ENCODE measurements around the gene SLC25A10. TPM values are rescaled to one million over a fixed set of nuclear protein-coding genes. Genes with fewer than 3 reads are reported as not detected.

Gene SLC25A10
- total and polyA plus RNA-seq, 12 donors = 3.5 to 36.1 (median 20.5) TPM

- H3K27ac ChIP-seq = no peak overlapping the region
- no peaks in the 10 kb centered on the region for H3K27me3 ChIP-seq
- intact Hi-C loops (cut with DNase I) = no loop called here
- DNase-seq = no peak
- H3K4me1 ChIP-seq (replicated peaks in 1 of 2) = no peaks in the 10 kb centered on the region
- WGBS, 4 donors = 60 to 79% (median 69%) methylated on average over 4 to 26 of the region's 26 CpGs
- no peaks in the 10 kb centered on the region for H3K36me3 ChIP-seq (replicated peaks in 1 of 2)
- no peaks in the 10 kb centered on the region for H3K9me3 ChIP-seq (replicated peaks in 1 of 3)
- H3K4me3 ChIP-seq = no peak overlapping the region
- TF ChIP-seq POLR2A (IDR thresholded peaks at IDR 0.05) (no peak), CTCF (IDR thresholded peaks at IDR 0.05) (no peak)
These were observed 29.7 kb downstream of the SLC25A10 start for GRCh38 chr17:81741594-81742452.

Small RNA genes lying within 50 kb of the gene (microRNA-seq; reads per million reads assigned to microRNA genes)
- 0.45 to 2.0 (median 1.1) reads per million in 3 donors for gene MIR6786

Small RNA genes lying within 50 kb of the gene (small RNA-seq; reads per million reads assigned to genes)
- 0.12 to 0.33 reads per million in 2 donors for gene MIR6786

Other genes with a start within 250 kb of the SLC25A10 start
- 1,000 to 10,000 TPM in 8 of 9 donors, 100 to 1,000 TPM in 1; 842 to 6,446 (median 2,440) TPM for gene ACTG1, start 199.5 kb upstream of the SLC25A10 start, total RNA-seq
- 1,000 to 10,000 TPM in 2 of 3 donors, 100 to 1,000 TPM in 1; 828 to 1,140 (median 1,059) TPM for gene ACTG1, start 199.5 kb upstream of the SLC25A10 start, polyA plus RNA-seq
- 1 to 10 TPM in 4 of 9 donors, under 1 TPM in 5; 0.22 to 1.9 (median 0.72) TPM for gene FSCN2, start 183.9 kb upstream of the SLC25A10 start, total RNA-seq
- 1 to 10 TPM in 1 of 3 donors, under 1 TPM in 1, not detected in 1; 0.51 to 1.7 TPM for gene FSCN2, start 183.9 kb upstream of the SLC25A10 start, polyA plus RNA-seq
- gene FAAP100, start 159.9 kb upstream of the SLC25A10 start, total RNA-seq = 10 to 100 TPM in 8 of 9 donors, 1 to 10 TPM in 1; 8.5 to 35.1 (median 29.4) TPM
- 10 to 100 TPM in 2 of 3 donors, 1 to 10 TPM in 1; 2.5 to 89.0 (median 41.0) TPM for gene FAAP100, start 159.9 kb upstream of the SLC25A10 start, polyA plus RNA-seq
- gene NPLOC4, start 75.2 kb upstream of the SLC25A10 start, total RNA-seq = 100 to 1,000 TPM in 3 of 9 donors, 10 to 100 TPM in 6; 62.3 to 140 (median 80.9) TPM
- gene NPLOC4, start 75.2 kb upstream of the SLC25A10 start, polyA plus RNA-seq = 100 to 1,000 TPM in 1 of 3 donors, 10 to 100 TPM in 2; 41.7 to 115 (median 52.5) TPM
- gene TSPAN10, start 75.1 kb upstream of the SLC25A10 start, total RNA-seq = 1 to 10 TPM in 7 of 9 donors, under 1 TPM in 2; 0.18 to 5.9 (median 2.1) TPM
- gene TSPAN10, start 75.1 kb upstream of the SLC25A10 start, polyA plus RNA-seq = 1 to 10 TPM in 2 of 3 donors, under 1 TPM in 1; 0.27 to 3.9 (median 2.2) TPM
- 1 to 10 TPM in 5 of 9 donors, under 1 TPM in 1, not detected in 3; 0.35 to 2.3 (median 1.7) TPM for gene PDE6G, start 55.7 kb upstream of the SLC25A10 start, total RNA-seq
- gene PDE6G, start 55.7 kb upstream of the SLC25A10 start, polyA plus RNA-seq = 1 to 10 TPM; 1.2 to 5.9 (median 2.6) TPM
- 10 to 100 TPM; 30.9 to 67.0 (median 50.2) TPM for gene OXLD1, start 45.7 kb upstream of the SLC25A10 start, total RNA-seq
- 100 to 1,000 TPM in 2 of 3 donors, 1 to 10 TPM in 1; 3.7 to 166 (median 120) TPM for gene OXLD1, start 45.7 kb upstream of the SLC25A10 start, polyA plus RNA-seq
- gene CCDC137, start 45.5 kb upstream of the SLC25A10 start, total RNA-seq = 10 to 100 TPM in 8 of 9 donors, 1 to 10 TPM in 1; 7.5 to 23.5 (median 15.6) TPM
- 10 to 100 TPM; 12.6 to 46.0 (median 15.0) TPM for gene CCDC137, start 45.5 kb upstream of the SLC25A10 start, polyA plus RNA-seq
- 10 to 100 TPM; 22.2 to 40.3 (median 29.9) TPM for gene ARL16, start 28.5 kb upstream of the SLC25A10 start, total RNA-seq
- 100 to 1,000 TPM in 1 of 3 donors, 10 to 100 TPM in 2; 18.5 to 105 (median 79.8) TPM for gene ARL16, start 28.5 kb upstream of the SLC25A10 start, polyA plus RNA-seq
- gene HGS, start 28.3 kb upstream of the SLC25A10 start, total RNA-seq = 100 to 1,000 TPM in 3 of 9 donors, 10 to 100 TPM in 6; 51.7 to 167 (median 95.4) TPM
- gene HGS, start 28.3 kb upstream of the SLC25A10 start, polyA plus RNA-seq = 100 to 1,000 TPM; 130 to 384 (median 300) TPM
- gene MRPL12, start 8.9 kb upstream of the SLC25A10 start, total RNA-seq = 10 to 100 TPM; 24.0 to 98.8 (median 85.2) TPM
- gene MRPL12, start 8.9 kb upstream of the SLC25A10 start, polyA plus RNA-seq = 100 to 1,000 TPM in 2 of 3 donors, 10 to 100 TPM in 1; 60.7 to 159 (median 141) TPM
- gene GCGR, start 91.9 kb downstream of the SLC25A10 start, total RNA-seq = 1 to 10 TPM in 3 of 9 donors, under 1 TPM in 3, not detected in 3; 0.11 to 2.9 (median 1.2) TPM
- 10 to 100 TPM in 1 of 3 donors, 1 to 10 TPM in 1, under 1 TPM in 1; 0.29 to 48.7 (median 4.1) TPM for gene GCGR, start 91.9 kb downstream of the SLC25A10 start, polyA plus RNA-seq
- gene MCRIP1, start 121.0 kb downstream of the SLC25A10 start, total RNA-seq = 100 to 1,000 TPM in 2 of 9 donors, 10 to 100 TPM in 7; 63.5 to 115 (median 82.5) TPM
- gene MCRIP1, start 121.0 kb downstream of the SLC25A10 start, polyA plus RNA-seq = 100 to 1,000 TPM in 2 of 3 donors, 1 to 10 TPM in 1; 5.0 to 248 (median 144) TPM
- under 1 TPM in 3 of 9 donors, not detected in 6; 0.11 to 0.92 (median 0.46) TPM for gene PPP1R27, start 122.8 kb downstream of the SLC25A10 start, total RNA-seq
- 1 to 10 TPM in 2 of 3 donors, under 1 TPM in 1; 0.22 to 3.1 (median 2.6) TPM for gene PPP1R27, start 122.8 kb downstream of the SLC25A10 start, polyA plus RNA-seq
- 1,000 to 10,000 TPM in 5 of 9 donors, 100 to 1,000 TPM in 4; 583 to 2,018 (median 1,095) TPM for gene P4HB, start 148.3 kb downstream of the SLC25A10 start, total RNA-seq
- gene P4HB, start 148.3 kb downstream of the SLC25A10 start, polyA plus RNA-seq = 1,000 to 10,000 TPM in 1 of 3 donors, 100 to 1,000 TPM in 2; 546 to 2,717 (median 747) TPM
- gene ARHGDIA, start 159.1 kb downstream of the SLC25A10 start, total RNA-seq = 100 to 1,000 TPM; 123 to 491 (median 203) TPM
- 100 to 1,000 TPM; 180 to 324 (median 250) TPM for gene ARHGDIA, start 159.1 kb downstream of the SLC25A10 start, polyA plus RNA-seq
- 10 to 100 TPM; 15.2 to 69.3 (median 45.1) TPM for gene ALYREF, start 179.3 kb downstream of the SLC25A10 start, total RNA-seq
- gene ALYREF, start 179.3 kb downstream of the SLC25A10 start, polyA plus RNA-seq = 10 to 100 TPM; 13.0 to 28.2 (median 15.2) TPM
- 100 to 1,000 TPM; 102 to 226 (median 134) TPM for gene ANAPC11, start 179.4 kb downstream of the SLC25A10 start, total RNA-seq
- gene ANAPC11, start 179.4 kb downstream of the SLC25A10 start, polyA plus RNA-seq = 100 to 1,000 TPM in 2 of 3 donors, 10 to 100 TPM in 1; 21.2 to 242 (median 112) TPM
- 1 to 10 TPM in 1 of 9 donors, under 1 TPM in 4, not detected in 4; 0.18 to 2.5 (median 0.42) TPM for gene NPB, start 190.0 kb downstream of the SLC25A10 start, total RNA-seq
- gene NPB, start 190.0 kb downstream of the SLC25A10 start, polyA plus RNA-seq = under 1 TPM; 0.07 to 0.57 (median 0.24) TPM
- 10 to 100 TPM; 19.8 to 31.6 (median 29.0) TPM for gene PCYT2, start 199.1 kb downstream of the SLC25A10 start, total RNA-seq
- 10 to 100 TPM; 32.5 to 41.2 (median 37.5) TPM for gene PCYT2, start 199.1 kb downstream of the SLC25A10 start, polyA plus RNA-seq
- gene SIRT7, start 205.9 kb downstream of the SLC25A10 start, total RNA-seq = 10 to 100 TPM; 10.4 to 25.2 (median 14.6) TPM
- 10 to 100 TPM in 2 of 3 donors, 1 to 10 TPM in 1; 4.2 to 49.8 (median 33.3) TPM for gene SIRT7, start 205.9 kb downstream of the SLC25A10 start, polyA plus RNA-seq
- 10 to 100 TPM; 10.5 to 44.5 (median 25.0) TPM for gene MAFG, start 215.5 kb downstream of the SLC25A10 start, total RNA-seq
- 10 to 100 TPM in 1 of 3 donors, 1 to 10 TPM in 2; 7.7 to 13.0 (median 8.9) TPM for gene MAFG, start 215.5 kb downstream of the SLC25A10 start, polyA plus RNA-seq
- 10 to 100 TPM in 1 of 9 donors, 1 to 10 TPM in 7, under 1 TPM in 1; 0.79 to 10.2 (median 5.1) TPM for gene PYCR1, start 225.0 kb downstream of the SLC25A10 start, total RNA-seq
- 1 to 10 TPM; 1.8 to 5.4 (median 2.0) TPM for gene PYCR1, start 225.0 kb downstream of the SLC25A10 start, polyA plus RNA-seq
- gene MYADML2, start 234.9 kb downstream of the SLC25A10 start, total RNA-seq = not detected
- not detected for gene MYADML2, start 234.9 kb downstream of the SLC25A10 start, polyA plus RNA-seq
- gene NOTUM, start 248.9 kb downstream of the SLC25A10 start, total RNA-seq = 1 to 10 TPM in 3 of 9 donors, under 1 TPM in 4, not detected in 2; 0.11 to 9.7 (median 0.95) TPM
- gene NOTUM, start 248.9 kb downstream of the SLC25A10 start, polyA plus RNA-seq = under 1 TPM in 2 of 3 donors, not detected in 1; 0.07 to 0.40 TPM